GM21390 (cell line): ENCODE data around the gene CEACAM16.
"Not testable (repeated sequence)": the region's sequence is repeated elsewhere in the genome, so short reads cannot be mapped to it uniquely, and the experiment has no call there.

Experiments used
- ATAC-seq: cut with Tn5 transposase; IDR thresholded peaks from one replicate; pipeline ENCODE4 v1.9.1; 2021; ENCODE audit not compliant: unreplicated experiment

Gene CEACAM16

DNA sequence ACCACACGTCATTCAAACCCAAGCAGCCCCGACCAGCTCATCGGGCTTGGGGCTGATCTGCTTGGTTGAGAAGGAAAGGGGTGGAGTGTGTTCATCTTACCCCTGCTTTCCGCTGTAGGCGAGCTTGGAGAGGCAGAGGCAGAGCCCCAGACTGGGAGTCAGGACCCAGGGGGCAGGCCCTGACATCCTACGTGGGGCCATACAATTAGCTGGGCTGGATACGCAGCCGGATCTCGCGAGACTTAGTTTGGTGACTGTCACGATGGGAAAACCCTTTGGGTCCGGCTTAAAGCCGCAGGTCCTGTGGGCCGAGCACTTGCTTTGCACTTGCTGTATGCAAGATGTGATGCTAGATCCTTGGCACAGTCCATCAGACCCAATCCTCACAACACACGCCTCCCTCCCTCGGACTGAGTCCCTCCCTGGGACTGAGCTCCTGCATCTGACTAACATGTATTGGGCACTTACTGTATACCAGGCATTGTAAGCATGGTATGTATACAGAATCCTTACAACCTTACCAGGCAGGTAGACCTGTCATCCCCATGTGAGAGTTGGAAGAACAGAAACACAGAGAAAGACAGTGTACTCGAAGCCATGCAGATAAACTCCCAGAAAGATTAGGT, 3.7 kb downstream of the CEACAM16 start:
- ATAC-seq, result no peak

DNA sequence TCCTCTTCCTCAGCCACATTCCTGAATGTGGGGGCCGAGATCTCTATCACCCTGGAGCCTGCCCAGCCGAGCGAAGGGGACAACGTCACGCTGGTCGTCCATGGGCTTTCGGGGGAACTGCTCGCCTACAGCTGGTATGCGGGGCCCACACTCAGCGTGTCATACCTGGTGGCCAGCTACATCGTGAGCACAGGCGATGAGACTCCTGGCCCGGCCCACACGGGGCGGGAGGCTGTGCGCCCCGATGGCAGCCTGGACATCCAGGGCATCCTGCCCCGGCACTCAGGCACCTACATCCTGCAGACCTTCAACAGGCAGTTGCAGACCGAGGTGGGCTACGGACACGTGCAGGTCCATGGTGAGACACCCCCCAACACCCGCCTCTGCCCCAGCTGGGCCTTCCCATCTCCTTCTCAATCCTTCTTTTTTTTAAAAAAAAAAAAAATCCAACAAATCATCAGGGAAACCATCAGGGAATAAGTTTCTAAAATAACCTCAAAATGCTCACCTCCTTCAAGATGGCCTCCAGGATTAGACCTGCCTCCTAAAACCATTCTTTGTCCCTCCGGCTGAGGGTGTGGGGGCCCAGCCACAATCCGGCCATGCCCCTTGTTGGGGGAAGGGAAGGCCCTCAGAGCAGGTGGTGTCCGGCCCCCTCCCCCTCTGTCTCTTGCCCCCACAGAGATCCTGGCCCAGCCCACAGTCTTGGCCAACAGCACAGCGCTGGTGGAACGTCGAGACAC, 4.6 kb downstream of the CEACAM16 start:
- ATAC-seq, result no peak

DNA sequence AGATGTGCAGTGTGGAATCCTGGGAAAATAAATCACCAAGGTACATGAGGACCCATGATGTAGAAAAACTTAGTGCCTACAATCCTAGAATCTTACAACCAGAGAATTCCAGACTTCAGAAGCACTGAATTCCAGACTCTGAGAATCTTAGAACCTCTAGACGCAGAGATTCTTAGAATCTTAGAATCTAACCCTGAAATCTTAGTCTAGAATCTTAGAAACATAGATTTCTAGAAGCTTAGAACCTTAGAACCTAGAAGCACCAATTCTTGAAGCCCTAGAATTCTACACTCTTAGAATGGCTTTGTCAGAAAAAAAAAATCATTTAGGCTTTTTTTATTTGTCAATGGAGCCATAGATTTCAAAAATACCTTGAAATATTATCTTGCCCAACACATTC, 6.0 kb downstream of the CEACAM16 start:
- ATAC-seq, result no peak

DNA sequence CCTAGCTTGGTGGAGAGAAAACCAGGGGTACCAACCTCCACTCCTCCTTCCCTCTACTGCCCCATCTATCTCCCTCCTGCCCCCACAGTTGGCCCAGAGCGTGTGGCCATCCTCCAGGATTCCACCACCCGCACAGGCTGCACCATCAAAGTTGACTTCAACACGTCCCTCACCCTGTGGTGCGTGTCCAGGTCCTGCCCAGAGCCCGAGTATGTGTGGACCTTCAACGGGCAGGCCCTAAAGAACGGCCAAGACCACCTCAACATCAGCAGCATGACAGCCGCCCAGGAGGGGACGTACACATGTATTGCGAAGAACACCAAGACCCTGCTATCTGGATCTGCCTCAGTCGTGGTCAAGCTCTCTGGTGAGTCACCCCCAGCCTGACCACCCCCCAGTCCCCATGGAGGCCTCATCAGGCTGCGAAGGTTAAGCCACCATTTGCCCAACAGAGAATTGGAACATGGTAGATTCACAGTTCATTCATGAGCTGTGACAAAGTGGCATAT, 6.6 kb downstream of the CEACAM16 start:
- no peak for ATAC-seq

DNA sequence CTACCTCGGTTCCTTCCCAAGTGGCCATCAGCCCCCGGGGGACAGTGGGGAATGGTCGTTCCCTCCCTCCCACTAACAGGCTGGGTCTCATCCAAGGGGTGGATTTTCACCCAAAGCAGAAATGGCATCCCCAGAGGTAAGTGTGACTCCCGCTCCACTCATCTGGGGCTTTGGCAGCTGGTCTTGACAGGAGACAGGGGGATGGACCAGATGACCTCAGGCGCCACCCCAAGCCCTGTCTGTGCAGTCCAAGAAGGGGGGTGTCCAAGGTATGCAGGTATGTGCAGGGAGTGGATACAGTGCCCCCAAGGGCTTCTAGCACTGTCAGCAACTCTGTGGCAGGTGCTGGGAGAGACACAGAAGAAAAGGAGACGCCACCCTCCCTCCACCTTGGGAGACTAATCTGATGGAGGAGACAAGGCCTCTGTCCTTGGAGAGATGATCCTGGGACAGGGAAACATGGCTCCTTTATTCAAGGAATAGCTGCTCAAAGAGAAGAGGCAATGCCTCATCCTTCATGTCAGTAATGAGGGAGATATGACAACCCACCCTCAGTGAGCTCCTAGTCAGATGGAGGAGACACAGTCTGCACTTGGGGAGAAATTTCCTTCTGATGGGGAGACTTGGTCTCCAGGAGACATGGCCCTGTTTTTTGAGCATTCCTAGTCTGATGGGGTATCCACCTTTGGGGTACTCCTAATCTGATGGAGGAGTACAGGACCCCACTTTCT, 7.7 kb downstream of the CEACAM16 start:
- ATAC-seq, result no peak

DNA sequence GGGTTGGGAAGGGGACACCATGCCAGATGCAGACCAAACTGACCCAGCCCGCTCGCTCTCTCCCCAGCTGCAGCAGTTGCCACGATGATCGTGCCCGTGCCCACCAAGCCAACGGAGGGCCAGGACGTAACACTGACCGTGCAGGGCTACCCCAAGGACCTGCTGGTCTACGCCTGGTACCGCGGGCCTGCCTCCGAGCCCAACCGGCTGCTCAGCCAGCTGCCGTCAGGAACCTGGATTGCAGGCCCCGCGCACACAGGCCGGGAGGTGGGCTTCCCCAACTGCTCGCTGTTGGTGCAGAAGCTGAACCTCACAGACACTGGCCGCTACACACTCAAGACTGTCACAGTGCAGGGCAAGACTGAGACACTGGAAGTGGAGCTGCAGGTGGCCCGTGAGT, 8.8 kb downstream of the CEACAM16 start:
- ATAC-seq, result no peak

DNA sequence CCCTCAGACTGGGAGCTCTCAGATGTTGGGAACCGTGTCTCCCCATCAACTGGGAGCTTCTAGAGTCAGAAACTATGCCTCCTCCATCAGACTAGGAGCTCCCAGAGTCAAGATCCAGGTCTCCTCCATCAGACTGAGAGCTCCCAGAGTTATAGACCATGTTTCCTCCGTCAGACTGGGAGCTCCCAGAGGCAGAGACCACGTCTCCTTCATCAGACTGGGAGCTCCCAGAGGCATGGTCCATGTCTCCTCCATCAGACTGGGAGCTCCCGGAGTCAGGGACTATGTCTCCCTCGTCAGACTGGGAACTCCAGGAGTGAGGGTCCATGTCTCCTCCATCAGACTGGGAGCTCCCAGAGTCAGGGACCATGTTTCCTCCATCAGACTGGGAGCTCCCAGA, 10.0 kb downstream of the CEACAM16 start:
- ATAC-seq, result no peak

DNA sequence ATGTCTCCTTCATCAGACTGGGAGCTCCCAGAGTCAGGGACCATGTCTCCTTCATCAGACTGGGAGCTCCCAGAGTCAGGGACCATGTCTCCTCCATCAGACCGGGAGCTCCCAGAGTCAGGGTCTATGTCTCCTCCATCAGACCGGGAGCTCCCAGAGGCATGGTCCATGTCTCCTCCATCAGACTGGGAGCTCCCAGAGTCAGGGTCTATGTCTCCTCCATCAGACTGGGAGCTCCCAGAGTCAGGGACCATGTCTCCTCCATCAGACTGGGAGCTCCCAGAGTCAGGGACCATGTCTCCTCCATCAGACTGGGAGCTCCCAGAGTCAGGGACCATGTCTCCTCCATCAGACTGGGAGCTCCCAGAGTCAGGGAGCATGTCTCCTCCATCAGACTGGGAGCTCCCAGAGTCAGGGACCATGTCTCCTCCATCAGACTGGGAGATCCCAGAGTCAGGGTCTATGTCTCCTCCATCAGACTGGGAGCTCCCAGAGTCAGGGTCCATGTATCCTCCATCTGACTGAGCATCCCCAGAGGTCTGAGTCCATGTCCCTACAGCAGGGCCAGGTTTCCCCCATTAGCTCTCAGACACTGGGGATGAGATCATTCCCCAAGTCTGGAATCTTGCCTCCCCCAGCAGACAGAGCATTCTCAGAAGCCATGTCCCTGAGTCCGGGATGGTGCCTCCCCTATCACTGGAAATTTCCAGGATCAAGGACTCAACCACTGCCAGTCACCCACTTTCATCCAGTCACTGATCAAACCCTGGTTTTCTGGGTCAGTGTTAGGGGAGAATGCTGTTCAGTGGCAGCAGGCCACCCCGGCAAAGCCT, 10.7 kb downstream of the CEACAM16 start:
- not testable (repeated sequence) for ATAC-seq

DNA sequence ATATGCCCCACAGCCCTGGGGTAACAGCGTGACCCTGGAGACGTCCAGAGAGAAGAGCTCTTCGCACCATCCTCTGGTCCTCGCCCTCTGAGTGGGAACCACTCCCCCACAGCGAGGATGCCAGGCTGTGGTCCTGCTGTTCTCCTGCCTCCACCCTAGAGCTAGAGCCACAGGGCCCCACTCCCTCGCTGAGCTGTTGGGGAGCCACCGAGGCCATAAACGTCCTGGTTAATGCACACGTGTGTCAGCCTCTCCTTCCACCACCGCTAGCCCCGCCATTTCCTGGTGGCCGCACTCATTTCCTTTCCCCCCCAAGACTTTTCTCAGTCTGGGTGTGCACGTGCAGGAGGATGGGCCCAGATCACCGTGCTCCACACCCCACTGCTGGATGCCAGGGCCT, 11.5 kb downstream of the CEACAM16 start:
- no peak for ATAC-seq

DNA sequence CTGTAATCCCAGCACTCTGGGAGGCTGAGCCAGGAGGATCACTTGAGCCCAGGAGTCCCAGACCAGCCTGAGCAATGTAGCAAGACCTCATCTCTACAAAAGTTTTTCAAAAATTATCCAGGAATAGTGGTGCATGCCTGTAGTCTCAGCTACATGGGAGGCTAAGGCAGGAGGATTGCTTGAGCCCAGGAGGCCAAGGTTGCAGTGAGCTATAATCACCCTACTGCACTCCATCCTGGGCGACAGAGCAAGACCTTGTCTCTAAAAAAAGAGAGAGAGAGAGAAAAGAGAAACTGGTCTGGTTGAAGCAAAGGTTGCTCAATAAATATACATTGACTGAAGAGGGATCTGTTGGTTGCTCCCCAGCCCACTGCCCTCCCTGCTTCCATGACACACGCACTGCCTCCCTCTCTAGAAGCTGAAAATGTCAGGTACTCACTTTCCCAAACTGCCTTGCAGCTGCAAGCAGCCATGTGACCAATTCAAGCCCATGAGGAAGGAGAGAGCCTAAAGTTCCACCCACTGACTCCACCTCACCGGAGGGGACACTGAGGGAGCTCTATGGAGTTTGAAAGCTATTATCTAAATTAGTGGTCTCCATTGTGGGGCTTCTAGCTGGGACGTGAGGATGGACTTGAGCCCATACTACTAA, 14.0 kb downstream of the CEACAM16 start:
- no peak for ATAC-seq

DNA sequence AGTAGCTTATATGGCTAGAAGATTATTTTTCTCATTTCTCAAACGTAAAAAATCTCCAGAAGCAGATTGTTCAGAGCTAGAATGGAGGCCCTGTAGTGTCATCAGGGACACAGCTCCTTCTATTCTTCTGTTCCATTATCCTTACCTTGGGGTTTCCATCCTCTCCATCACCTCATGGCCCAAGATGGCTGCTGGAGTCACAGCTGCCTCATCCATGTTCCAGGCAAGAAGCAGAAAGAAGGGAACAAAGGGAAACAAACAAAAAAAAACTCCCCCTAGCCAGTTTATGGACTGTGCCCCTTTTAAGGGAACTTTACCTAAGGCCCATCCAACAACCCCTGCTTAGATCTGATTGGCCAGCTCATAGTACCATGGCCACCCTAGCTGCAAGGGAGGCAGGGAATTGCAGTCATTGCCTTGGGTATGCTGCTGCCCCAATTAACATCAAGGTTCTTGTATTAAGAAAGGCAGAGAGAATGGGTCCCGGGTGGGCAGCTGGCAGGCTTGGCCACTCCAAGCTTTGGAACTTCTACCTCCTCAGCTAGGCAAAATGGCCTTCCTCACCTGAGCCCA, 15.7 kb downstream of the CEACAM16 start:
- no peak for ATAC-seq

DNA sequence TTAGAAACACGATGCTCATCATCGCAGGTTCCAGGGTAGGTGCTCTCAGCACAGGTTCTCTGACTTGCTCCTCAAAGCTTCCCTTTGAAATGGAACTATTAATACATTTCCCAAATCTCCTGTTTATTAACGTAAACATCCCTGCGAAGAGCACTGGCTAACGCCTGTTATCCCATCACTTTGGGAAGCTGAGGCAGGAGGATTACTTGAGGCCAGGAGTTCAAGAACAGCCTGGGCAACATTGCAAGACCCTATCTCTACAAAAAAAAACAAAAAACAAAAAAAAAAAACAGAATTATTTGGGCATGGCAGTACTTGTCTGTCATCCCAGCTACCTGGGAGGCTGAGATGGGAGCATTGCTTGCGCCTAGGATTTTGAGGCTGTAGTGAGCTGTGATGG, 18.7 kb downstream of the CEACAM16 start:
- ATAC-seq, result no peak

DNA sequence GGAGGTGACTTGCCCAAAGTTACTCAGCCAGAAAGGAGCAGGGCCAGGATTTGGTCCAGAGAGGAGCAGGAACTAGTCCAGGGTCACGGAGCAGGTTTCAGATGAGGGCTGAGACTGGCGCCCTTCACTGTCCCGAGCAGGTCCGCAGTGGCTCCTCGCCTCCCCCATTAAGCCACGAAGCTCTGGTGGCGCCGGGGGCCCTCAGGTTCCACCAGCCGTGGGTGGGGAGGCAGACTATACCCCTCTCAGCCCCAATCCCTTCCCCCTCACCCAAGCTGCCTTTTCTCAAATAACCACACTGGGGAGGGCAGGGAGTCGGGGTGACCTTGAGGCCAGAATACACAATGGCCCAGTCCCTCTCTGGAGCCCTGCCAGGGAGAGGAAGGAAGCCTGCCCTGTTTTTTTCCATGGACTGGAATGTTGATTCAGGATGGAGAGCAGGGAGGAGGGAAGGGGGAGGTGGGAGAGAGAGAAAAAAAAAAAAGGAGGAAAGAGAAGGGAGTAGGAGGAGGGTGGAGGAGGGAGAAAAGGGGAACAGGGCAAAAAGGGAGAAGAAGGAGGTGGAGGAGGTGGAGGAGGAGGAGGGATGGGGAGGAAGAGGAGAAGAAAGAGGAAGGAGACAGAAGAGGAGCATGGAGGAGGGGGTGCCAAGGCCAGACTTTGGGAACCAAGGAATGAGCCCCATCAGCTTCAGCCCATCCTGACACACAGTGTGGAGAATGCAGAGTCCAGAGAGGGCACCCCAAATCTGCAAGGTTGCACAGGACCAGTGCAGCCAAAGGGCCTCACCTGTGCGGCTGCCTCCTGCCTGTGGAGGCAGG, 19.7 kb downstream of the CEACAM16 start:
- no peak for ATAC-seq

DNA sequence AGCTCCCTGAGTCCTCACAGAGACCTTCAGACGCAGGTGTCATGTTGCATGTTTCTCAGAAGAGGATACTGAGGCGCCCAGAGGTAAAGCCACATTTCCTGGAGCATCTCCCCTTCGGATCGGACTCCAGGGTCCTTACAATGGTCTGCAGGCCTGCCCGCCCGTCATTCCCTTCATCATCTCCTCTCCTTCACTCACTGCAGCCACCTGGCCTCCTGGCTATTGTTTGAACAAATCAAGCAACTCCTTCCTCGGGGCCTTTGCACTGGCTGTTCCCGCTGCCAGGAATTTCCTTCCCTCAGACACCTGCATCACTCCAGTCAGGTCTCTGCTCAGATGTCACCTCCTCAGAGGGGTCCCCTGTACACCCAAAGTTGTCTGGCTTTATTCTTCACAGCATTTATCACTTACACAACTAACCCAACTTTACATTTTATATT, 20.3 kb downstream of the CEACAM16 start:
- no peak for ATAC-seq

DNA sequence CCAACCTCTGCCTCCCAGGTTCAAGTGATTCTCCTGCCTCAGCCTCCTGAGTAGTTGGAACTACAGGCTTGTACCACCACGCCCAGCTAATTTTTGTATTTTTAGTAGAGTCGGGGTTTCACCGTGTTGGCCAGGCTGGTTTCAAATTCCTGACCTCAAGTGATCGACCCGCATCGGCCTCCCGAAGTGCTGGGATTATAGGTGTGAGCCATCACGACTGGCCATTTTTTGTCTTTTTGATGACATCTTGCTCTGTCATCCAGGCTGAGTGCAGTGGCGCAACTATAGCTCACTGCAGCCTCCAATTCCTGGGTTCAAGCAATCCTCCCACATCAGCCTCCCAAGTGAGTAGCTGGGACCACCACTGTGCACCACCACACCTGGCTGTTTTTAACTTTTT, 21.4 kb downstream of the CEACAM16 start:
- ATAC-seq, result not testable (repeated sequence)

DNA sequence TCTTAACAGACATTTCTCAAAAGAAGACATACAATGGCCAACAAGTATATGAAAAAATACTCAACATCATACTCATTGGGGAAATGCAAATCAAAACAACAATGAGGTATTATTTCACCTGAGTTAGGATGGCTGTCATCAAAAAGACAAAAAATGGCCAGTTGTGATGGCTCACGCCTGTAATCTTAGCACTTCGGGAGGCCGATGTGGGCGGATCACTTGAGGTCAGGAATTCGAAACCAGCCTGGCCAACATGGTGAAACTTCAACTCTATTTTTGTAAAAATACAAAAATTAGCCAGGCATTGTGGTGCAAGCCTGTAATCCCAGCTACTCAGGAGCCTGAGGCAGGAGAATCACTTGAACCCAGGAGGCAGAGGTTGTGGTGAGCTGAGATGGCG, 22.0 kb downstream of the CEACAM16 start:
- ATAC-seq, result no peak

DNA sequence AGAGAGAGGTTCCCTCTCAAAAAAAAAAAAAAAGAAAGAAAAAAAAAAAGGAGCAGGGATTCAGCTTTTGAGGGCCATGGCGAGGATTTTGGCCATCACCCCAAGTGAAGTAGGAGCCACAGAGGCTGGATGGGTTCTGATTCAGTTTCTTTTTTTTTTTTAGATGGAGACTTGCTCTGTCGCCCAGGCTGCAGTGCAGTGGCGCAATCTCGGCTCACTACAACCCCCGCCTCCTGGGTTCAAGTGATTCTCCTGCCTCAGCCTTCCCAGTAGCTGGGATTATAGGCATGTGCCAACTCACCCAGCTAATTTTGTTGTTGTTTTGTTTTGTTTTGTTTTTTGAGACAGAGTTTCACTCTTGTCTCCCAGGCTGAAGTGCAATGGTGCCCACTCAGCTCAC, 22.4 kb downstream of the CEACAM16 start:
- ATAC-seq, result not testable (repeated sequence)

DNA sequence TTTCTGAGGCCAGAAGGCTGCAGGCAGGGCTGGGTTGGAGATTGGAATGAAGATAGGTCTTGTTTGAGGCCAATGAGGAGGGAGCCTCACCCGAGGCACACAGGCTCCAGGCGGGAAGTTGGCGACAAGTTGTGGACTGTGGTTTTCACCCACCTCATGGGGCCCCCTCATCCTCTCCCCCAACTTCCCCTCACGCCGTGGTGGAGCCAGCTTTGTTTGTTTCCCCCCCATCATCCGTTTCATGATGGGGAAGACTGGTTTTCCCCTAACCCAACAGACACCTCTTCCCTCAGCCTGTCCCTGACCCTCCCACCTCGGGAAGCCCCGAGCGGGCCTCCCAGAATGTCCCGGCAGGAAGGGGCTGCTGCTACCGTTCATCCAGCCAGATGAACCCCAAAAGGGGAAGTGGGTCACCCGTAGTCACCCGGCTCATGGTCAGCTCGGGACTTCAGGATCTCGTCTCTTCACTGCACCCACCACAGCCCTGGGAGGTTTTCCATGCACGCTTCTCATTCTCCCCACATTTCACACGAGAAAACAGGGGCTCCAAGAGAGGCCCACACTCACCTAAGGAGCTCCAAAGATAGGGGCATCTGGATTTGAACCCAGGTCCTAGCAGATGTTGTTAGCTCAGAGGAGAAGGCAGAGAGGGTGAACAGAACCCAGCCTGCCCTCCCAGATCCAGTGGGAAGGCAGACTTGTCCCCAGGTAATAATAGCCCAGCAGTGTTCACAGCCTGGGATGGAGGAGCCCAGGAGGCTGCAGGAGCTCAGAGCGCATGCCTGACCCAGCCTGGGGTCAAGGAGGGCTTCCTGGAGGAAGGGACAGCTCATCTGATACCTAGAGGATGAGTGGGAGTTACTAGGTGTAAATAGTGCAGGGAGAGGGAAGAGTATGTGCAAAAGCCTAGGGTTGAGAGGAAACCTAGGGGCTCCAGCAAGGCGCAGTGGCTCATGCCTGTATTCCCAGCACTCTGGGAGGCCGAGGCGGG, 23.5 kb downstream of the CEACAM16 start:
- ATAC-seq, result no peak
